ENCODE measurements around the gene HIPK2.
A peak's percentile ranks its signal among the peaks of the same experiment; 100 is the strongest.

GRCh38 chr7:139641337-139641992 is 136.3 kb downstream of the HIPK2 start:
- TF ChIP-seq POLR2A (IDR thresholded peaks at IDR 0.05) = no peak
- TF ChIP-seq CTCF (IDR thresholded peaks at IDR 0.05) = peak in 2 of 4 donors; percentile 24 to 32
